Tibial nerve (tissue), 4 donors: Measurements from ENCODE around the gene PTPN22. TPM values are rescaled to one million over a fixed set of nuclear protein-coding genes. Genes with fewer than 3 reads are reported as not detected.

Experiments used
- DNase-seq, 2 donors: peaks; one replicate each; pipeline ENCODE4 v3.0.0-alpha.2; 2019; ENCODE audit warnings: low spot score in 2 of 2
- H3K27ac ChIP-seq, 4 donors: fragments of 200-600 bp; sonication (generic) in 3 of 4; one replicate each; pipeline ENCODE4 v1.5.1; 2017 to 2019; ENCODE audit warnings: mild to moderate bottlenecking in 1 of 4
- H3K27me3 ChIP-seq, 2 donors: fragments of 200-600 bp; sonication (generic) in 1 of 2; one replicate each; pipeline versions ENCODE4 v1.5.1 to v1.6.0; 2017 to 2019
- H3K36me3 ChIP-seq, 3 donors: fragments of 200-600 bp; sonication (generic); one replicate each; pipeline ENCODE4 v1.5.1; 2018 to 2019
- H3K4me1 ChIP-seq, 4 donors: fragments of 200-600 bp; sonication (generic) in 3 of 4; one replicate each; pipeline ENCODE4 v1.5.1; 2017 to 2019
- H3K4me3 ChIP-seq, 4 donors: fragments of 200-600 bp; sonication (generic) in 3 of 4; one replicate each; pipeline ENCODE4 v1.5.1; 2017 to 2019; ENCODE audit warnings: mild to moderate bottlenecking in 1 of 4, moderate library complexity in 1 of 4
- H3K9me3 ChIP-seq, 4 donors: fragments of 200-600 bp; sonication (generic) in 3 of 4; one replicate each; pipeline ENCODE4 v1.5.1; 2017 to 2019
- EP300 ChIP-seq, 2 donors: sonication (generic); formaldehyde crosslinking; IDR thresholded peaks; one replicate each; pipeline ENCODE4 v1.6.1; 2017; ENCODE audit warnings: antibody characterized with exemption in 2 of 2, mild to moderate bottlenecking in 1 of 2
- POLR2A ChIP-seq, 2 donors: fragments of 450-650 bp; IDR thresholded peaks; one replicate each; pipeline ENCODE4 v1.6.1; 2017; ENCODE audit warnings: antibody characterized with exemption in 2 of 2, mild to moderate bottlenecking in 2 of 2, moderate library complexity in 2 of 2
- WGBS, 2 donors: methylation state at CpG; one replicate each; pipeline ENCODE4 v1.1.5; 2018; 5-methylcytosine and 5-hydroxymethylcytosine counted together
- total RNA-seq, 4 donors: library from RNA; depleted of rRNA; stranded (reverse); fragments of >200 nt; gene quantifications; one replicate each; pipeline ENCODE4 v1.1.0, GENCODE V29; 2016
- TF ChIP-seq, protein P1 (sequence below), 5 experiments: fragments of 200-600 bp in 3 of 5; fragments of 450-650 bp in 2 of 5; sonication (generic) in 3 of 5; IDR thresholded peaks; one replicate each; pipeline ENCODE4 v1.5.1; 2016 to 2019; ENCODE audit warnings: antibody characterized with exemption in 5 of 5, mild to moderate bottlenecking in 3 of 5, moderate library complexity in 2 of 5

PTPN22 gene
- total RNA-seq, 4 donors from 2014 or later = 2.3 to 4.9 (median 3.5) TPM

DNA sequence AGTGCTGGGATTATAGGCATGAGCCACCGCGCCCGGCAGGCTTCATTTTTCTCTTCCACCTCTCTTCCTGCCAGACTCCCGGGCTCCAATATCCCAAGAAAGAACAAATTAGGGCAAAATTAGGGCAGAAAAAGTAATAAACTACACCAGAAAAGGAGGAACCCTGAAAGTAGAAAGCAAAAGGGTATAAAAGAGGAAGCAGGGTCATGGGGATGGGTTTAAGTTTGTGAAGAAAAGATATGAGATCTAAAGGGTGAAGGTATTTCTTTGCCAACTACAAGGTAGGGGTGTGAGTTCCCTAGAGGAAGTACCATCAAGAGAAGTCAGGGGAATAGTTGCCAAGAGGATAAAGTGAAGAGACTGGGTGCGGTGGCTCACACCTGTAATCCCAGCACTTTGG, 9.9 kb downstream of the PTPN22 start:
- Histone ChIP-seq H3K36me3 (no peaks in the 10 kb centered on the region), H3K4me1 (peaks cover 0 to 19% (median 3%) of the 10 kb centered on the region in 4 donors), H3K4me3 (no peak overlapping the region), H3K27me3 (no peaks in the 10 kb centered on the region), H3K9me3 (no peaks in the 10 kb centered on the region), H3K27ac (no peak overlapping the region)
- TF ChIP-seq, protein P1, sequence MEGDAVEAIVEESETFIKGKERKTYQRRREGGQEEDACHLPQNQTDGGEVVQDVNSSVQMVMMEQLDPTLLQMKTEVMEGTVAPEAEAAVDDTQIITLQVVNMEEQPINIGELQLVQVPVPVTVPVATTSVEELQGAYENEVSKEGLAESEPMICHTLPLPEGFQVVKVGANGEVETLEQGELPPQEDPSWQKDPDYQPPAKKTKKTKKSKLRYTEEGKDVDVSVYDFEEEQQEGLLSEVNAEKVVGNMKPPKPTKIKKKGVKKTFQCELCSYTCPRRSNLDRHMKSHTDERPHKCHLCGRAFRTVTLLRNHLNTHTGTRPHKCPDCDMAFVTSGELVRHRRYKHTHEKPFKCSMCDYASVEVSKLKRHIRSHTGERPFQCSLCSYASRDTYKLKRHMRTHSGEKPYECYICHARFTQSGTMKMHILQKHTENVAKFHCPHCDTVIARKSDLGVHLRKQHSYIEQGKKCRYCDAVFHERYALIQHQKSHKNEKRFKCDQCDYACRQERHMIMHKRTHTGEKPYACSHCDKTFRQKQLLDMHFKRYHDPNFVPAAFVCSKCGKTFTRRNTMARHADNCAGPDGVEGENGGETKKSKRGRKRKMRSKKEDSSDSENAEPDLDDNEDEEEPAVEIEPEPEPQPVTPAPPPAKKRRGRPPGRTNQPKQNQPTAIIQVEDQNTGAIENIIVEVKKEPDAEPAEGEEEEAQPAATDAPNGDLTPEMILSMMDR (IDR thresholded peaks at IDR 0.05) = no peak
- TF ChIP-seq EP300 (IDR thresholded peaks at IDR 0.05) = no peak
- 91 to 96% methylated on average over 5 of the region's 5 CpGs for WGBS, 2 donors
- DNase-seq = no peak

DNA sequence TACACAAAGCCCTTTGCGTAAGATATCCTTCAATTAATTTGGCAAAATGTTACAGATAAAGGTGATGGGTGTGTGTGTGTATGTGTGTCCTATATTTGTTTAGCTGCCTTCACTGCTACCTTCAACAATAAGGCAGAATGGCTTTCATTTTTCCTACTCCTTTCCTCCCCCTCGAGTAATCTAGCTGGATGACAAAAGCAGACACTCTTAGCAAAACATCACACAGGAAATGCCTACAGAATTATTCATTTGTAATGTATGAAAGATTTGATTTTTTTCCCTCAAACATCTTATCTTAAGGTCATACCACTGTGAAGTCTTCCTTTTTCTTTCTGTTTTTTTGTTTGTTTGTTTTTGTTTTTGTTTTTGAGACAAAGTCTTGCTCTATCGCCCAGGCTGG, 10.6 kb downstream of the PTPN22 start:
- no peak for DNase-seq
- Histone ChIP-seq H3K27ac (peak overlapping the region in 1 of 4 donors; percentile 3), H3K4me1 (peaks cover 0 to 19% (median 3%) of the 10 kb centered on the region in 4 donors), H3K27me3 (no peaks in the 10 kb centered on the region), H3K9me3 (no peaks in the 10 kb centered on the region), H3K36me3 (no peaks in the 10 kb centered on the region), H3K4me3 (no peak overlapping the region)
- TF ChIP-seq POLR2A (IDR thresholded peaks at IDR 0.05) = no peak
- TF ChIP-seq, protein P1 (IDR thresholded peaks at IDR 0.05) = no peak
- TF ChIP-seq EP300 (IDR thresholded peaks at IDR 0.05) = no peak
- WGBS, 2 donors = 52 to 60% methylated on average over 3 of the region's 3 CpGs

DNA sequence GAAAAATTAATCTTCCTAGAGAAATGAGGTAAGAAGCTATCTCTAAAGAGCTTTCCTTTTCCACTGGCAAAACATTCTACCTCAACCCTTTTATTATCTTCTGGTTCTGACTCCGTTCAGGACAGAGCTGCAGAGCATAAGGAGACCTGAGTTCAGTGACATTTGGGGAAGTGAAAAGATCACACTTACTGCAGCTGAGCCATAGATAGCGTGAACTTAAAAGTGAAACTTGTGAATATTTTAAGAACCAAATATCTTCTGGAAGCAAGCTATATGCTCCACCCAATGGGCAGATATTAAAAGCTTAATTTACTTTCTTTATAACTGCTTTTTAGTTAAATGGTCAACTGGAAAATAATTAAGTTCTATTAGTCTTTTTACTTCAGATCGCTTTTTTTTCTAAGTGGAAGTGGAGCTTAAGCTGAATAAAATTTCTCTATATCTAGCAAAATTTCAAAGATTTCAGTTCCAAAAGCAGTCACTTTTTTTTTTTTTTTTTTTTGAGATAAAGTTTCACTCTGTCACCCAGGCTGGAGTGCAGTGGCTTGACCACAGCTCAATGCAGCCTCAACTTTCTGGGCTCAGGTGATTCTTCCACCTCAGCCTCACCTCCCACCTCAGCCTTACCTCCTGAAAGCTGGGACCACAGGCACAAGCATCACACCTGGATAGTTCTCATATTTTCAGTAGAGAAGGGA, 11.9 kb downstream of the PTPN22 start:
- Histone ChIP-seq H3K36me3 (no peaks in the 10 kb centered on the region), H3K4me3 (no peak overlapping the region), H3K4me1 (peaks cover 0 to 19% (median 3%) of the 10 kb centered on the region in 4 donors), H3K9me3 (no peaks in the 10 kb centered on the region), H3K27ac (no peak overlapping the region), H3K27me3 (no peaks in the 10 kb centered on the region)
- TF ChIP-seq, protein P1 (IDR thresholded peaks at IDR 0.05) = no peak
- no peak for TF ChIP-seq EP300 (IDR thresholded peaks at IDR 0.05)
- no peak for TF ChIP-seq POLR2A (IDR thresholded peaks at IDR 0.05)
- DNase-seq = no peak
- 56 to 62% methylated on average over 3 of the region's 3 CpGs for WGBS, 2 donors

DNA sequence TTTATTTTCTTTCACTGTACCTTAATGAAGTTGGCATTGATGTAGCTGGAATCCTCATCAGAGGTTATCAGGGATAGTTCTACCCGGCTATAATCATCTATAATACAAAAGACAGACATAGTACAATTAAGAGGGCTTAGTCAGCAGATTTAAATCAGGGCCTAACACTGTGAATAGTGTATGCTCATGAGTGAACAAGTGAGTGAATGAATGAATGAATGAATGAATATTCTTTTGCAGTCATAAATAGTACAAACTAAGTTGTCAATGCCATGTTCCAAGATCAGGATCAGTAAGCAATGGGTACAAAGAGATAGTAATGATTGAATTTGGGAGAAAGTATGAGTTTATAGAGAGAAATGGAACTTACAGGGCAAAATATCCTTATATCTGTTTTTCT, 12.5 kb downstream of the PTPN22 start:
- H3K4me3 ChIP-seq = no peak overlapping the region

DNA sequence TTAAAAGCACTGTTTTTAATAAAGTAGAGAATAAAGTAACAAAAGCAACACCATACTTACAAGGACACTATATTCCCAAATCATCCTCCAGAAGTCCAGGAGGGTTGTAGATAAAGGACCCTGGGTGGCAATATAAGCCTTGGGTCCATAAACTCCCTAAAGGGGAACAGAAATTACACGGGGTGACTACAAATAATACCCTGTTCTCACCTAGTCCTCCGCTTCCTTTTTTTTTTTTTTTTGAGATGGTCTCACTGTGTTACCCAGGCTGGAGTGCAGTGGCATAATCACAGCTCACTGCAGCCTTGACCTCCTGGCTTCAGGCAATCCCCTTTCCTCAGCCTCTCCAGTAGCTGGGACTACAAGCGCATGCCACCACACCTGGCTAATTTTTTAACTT, 13.1 kb downstream of the PTPN22 start:
- H3K27me3 ChIP-seq = no peaks in the 10 kb centered on the region
- H3K36me3 ChIP-seq = no peaks in the 10 kb centered on the region
- no peak for TF ChIP-seq POLR2A (IDR thresholded peaks at IDR 0.05)
- TF ChIP-seq, protein P1 (IDR thresholded peaks at IDR 0.05) = no peak
- no peak for TF ChIP-seq EP300 (IDR thresholded peaks at IDR 0.05)
- no peak for DNase-seq
- peaks cover 0 to 19% (median 3%) of the 10 kb centered on the region in 4 donors for H3K4me1 ChIP-seq
- no peaks in the 10 kb centered on the region for H3K9me3 ChIP-seq
- 78 to 80% methylated on average over 3 of the region's 3 CpGs for WGBS, 2 donors
- H3K27ac ChIP-seq = no peak overlapping the region
- H3K4me3 ChIP-seq = no peak overlapping the region

More for the DNA sequence above, 12.5 kb downstream of the PTPN22 start:
- WGBS, 2 donors = 72 to 76% methylated on average over 1 of the region's 1 CpG
- no peaks in the 10 kb centered on the region for H3K27me3 ChIP-seq
- H3K27ac ChIP-seq = no peak overlapping the region
- no peaks in the 10 kb centered on the region for H3K9me3 ChIP-seq
- H3K36me3 ChIP-seq = no peaks in the 10 kb centered on the region
- H3K4me1 ChIP-seq = peaks cover 0 to 19% (median 3%) of the 10 kb centered on the region in 4 donors
- no peak for DNase-seq
- TF ChIP-seq, protein P1 (IDR thresholded peaks at IDR 0.05) = no peak
- TF ChIP-seq EP300 (IDR thresholded peaks at IDR 0.05) = no peak
- no peak for TF ChIP-seq POLR2A (IDR thresholded peaks at IDR 0.05)
